K562 (cell line): Measurements from ENCODE around the gene RCC1. TPM values are rescaled to one million over a fixed set of nuclear protein-coding genes. Genes with fewer than 3 reads are reported as not detected.

Experiments
- ATAC-seq: fragments of 200-7000 bp; cut with Tn5 transposase; 3 replicates; pipeline ENCODE4 v1.9.1; 2020; ENCODE audit warnings: moderate library complexity
- BruUV-seq: library from RNA; stranded (reverse); fragments of 400-500 nt; replicated peaks from 2 replicates; lab custom pipeline; 2021; lab: Mats Ljungman, UMichigan
- CTCF ChIA-PET: fragments of 300-600 bp; formaldehyde crosslinking; extraction: SDS; loops from one replicate; lab custom pipeline; 2021; ENCODE audit warnings: low intra/inter-chr PET ratio; lab: Yijun Ruan, JAX
- POLR2A ChIA-PET: fragments of 300-600, 350-650 bp; sonication (Branson Sonifier 250); formaldehyde crosslinking; extraction: SDS; loops from one replicate; lab custom pipeline; 2021; ENCODE audit warnings: antibody characterized with exemption, inconsistent platforms; lab: Yijun Ruan, JAX
- DNase-seq, 4 experiments: peaks; one replicate each; pipeline versions ENCODE4 v3.0.0 to v3.0.0-alpha.2; 2011 to 2018; ENCODE audit warnings: low spot score in 3 of 4, mixed read lengths in 3 of 4; ENCODE audit errors: extremely low read depth in 1 of 4
- FAIRE-seq: peaks from 2 replicates; lab custom pipeline; 2011; peaks lifted over from hg19 to GRCh38; lab: Jason Lieb, UNC
- H2AFZ ChIP-seq: 2 replicates; pipeline ENCODE4 v1.6.0; 2011; ENCODE audit warnings: low read depth, low read length, control low read depth, inconsistent platforms
- H3K27ac ChIP-seq: fragments of 200-600 bp; 3 replicates; pipeline ENCODE4 v1.8.0; 2011; ENCODE audit warnings: low read depth, mild to moderate bottlenecking, control low read depth, inconsistent platforms, low read length, moderate library complexity, mixed read lengths; ENCODE audit errors: extremely low read depth
- H3K27me3 ChIP-seq, 2 experiments: fragments of 300-600 bp in 1 of 2; 2 replicates in 1 of 2; 3 replicates in 1 of 2; pipeline versions ENCODE4 v1.6.0 to v1.8.0; 2011; ENCODE audit warnings: inconsistent platforms in 2 of 2, low read length in 2 of 2, mild to moderate bottlenecking in 1 of 2, mixed read lengths in 1 of 2, moderate library complexity in 1 of 2; ENCODE audit not compliant: control insufficient read depth in 2 of 2, insufficient read depth in 2 of 2
- H3K36me3 ChIP-seq: fragments of 300-600 bp; 3 replicates; pipeline ENCODE4 v1.8.0; 2011; ENCODE audit warnings: mild to moderate bottlenecking, low read length, inconsistent platforms; ENCODE audit not compliant: control insufficient read depth, insufficient read depth
- H3K4me1 ChIP-seq, 2 experiments: fragments of 200-600 bp in 1 of 2; replicated peaks in 1 of 2; 2 replicates in 1 of 2; 3 replicates in 1 of 2; pipeline versions ENCODE4 v1.5.1 to v1.8.0; 2011; ENCODE audit warnings: inconsistent platforms in 2 of 2, low read length in 2 of 2, mild to moderate bottlenecking in 1 of 2, mixed read lengths in 1 of 2, moderate library complexity in 1 of 2; ENCODE audit not compliant: control insufficient read depth in 2 of 2, insufficient read depth in 2 of 2
- H3K4me2 ChIP-seq: 2 replicates; pipeline ENCODE4 v1.6.1; 2011; ENCODE audit warnings: low read length, control low read depth, inconsistent platforms, mixed read lengths; ENCODE audit not compliant: insufficient read depth
- H3K4me3 ChIP-seq: fragments of 200-600 bp; sonication (generic), shearing (Covaris generic); 2 replicates; pipeline ENCODE4 v1.5.1; 2016; ENCODE audit warnings: control low read depth, inconsistent platforms
- H3K79me2 ChIP-seq: fragments of 200-600 bp; 3 replicates; pipeline ENCODE4 v1.8.0; 2011; ENCODE audit warnings: low read length, inconsistent platforms; ENCODE audit not compliant: control insufficient read depth, insufficient read depth
- H3K9ac ChIP-seq, 2 experiments: 2 replicates each; pipeline versions ENCODE4 v1.6.0 to v1.6.1; 2011; ENCODE audit warnings: low read depth in 2 of 2, low read length in 2 of 2, control low read depth in 1 of 2, inconsistent platforms in 1 of 2, mild to moderate bottlenecking in 1 of 2, mixed read lengths in 1 of 2; ENCODE audit not compliant: insufficient read depth in 1 of 2
- H3K9me1 ChIP-seq: one replicate; pipeline ENCODE4 v1.6.0; 2011; ENCODE audit warnings: inconsistent platforms, mild to moderate bottlenecking, low read length, moderate library complexity; ENCODE audit not compliant: control insufficient read depth, insufficient read depth
- H3K9me3 ChIP-seq: replicated peaks from 2 replicates; pipeline ENCODE4 v1.5.1; 2011; ENCODE audit warnings: low read depth, low read length, inconsistent platforms; ENCODE audit not compliant: control insufficient read depth, insufficient read depth
- H4K20me1 ChIP-seq: replicated peaks from 2 replicates; pipeline ENCODE4 v1.6.1; 2011; ENCODE audit warnings: low read length, inconsistent platforms, mixed read lengths; ENCODE audit not compliant: control insufficient read depth, insufficient read depth
- ELF4 ChIP-seq: fragments of 450-650 bp; formaldehyde crosslinking; IDR thresholded peaks from 2 replicates; pipeline ENCODE4 v1.4.0; 2022; ENCODE audit warnings: missing genetic modification characterization
- POLR2A ChIP-seq: fragments of 450-650 bp; conservative IDR thresholded peaks from 2 replicates; pipeline ENCODE4 v1.6.1; 2016
- POLR2AphosphoS2 ChIP-seq: IDR thresholded peaks from 2 replicates; pipeline ENCODE4 v1.6.1; 2012; ENCODE audit warnings: low read length, improper control_type of control experiment
- SIN3A ChIP-seq, 2 experiments: fragments of 150-350 bp in 1 of 2; IDR thresholded peaks; 2 replicates each; pipeline ENCODE4 v1.6.1; 2011 to 2016; ENCODE audit warnings: borderline replicate concordance in 2 of 2, low read depth in 2 of 2, low read length in 2 of 2, mild to moderate bottlenecking in 2 of 2, moderate library complexity in 2 of 2; ENCODE audit not compliant: control insufficient read depth in 1 of 2
- SMAD4 ChIP-seq: fragments of 250-450 bp; sonication (Bioruptor Pico); conservative IDR thresholded peaks from 2 replicates; pipeline ENCODE4 v1.8.0; 2021; ENCODE audit warnings: inconsistent platforms, mild to moderate bottlenecking, moderate library complexity
- SNIP1 ChIP-seq: fragments of 450-650 bp; IDR thresholded peaks from 2 replicates; pipeline ENCODE4 v1.7.1; 2017; ENCODE audit warnings: low read depth, mild to moderate bottlenecking
- THRB ChIP-seq: fragments of 450-650 bp; formaldehyde crosslinking; conservative IDR thresholded peaks from 2 replicates; pipeline ENCODE4 v1.4.0; 2022; ENCODE audit warnings: mild to moderate bottlenecking, missing genetic modification characterization
- ZFP36 ChIP-seq: fragments of 150-350 bp; IDR thresholded peaks from 2 replicates; pipeline ENCODE4 v1.6.1; 2018; ENCODE audit warnings: low read length, low read depth; ENCODE audit not compliant: partially characterized antibody
- ZNF232 ChIP-seq: sonication (generic); formaldehyde crosslinking; IDR thresholded peaks from 2 replicates; pipeline ENCODE4 v1.8.0; 2022; ENCODE audit warnings: mild to moderate bottlenecking, missing genetic modification reagents
- ZNF766 ChIP-seq: fragments of 200-800 bp; sonication (Bioruptor generic); conservative IDR thresholded peaks from 2 replicates; pipeline ENCODE4 v1.6.1; 2016; ENCODE audit warnings: missing genetic modification characterization, missing compliant biosample characterization
- WGBS: fragments of 100-300 bp; shearing (Covaris generic); methylation state at CpG from one replicate; pipeline ENCODE4 v1.1.6; 2016; ENCODE audit warnings: low coverage, mixed read lengths; ENCODE audit not compliant: insufficient coverage; ENCODE audit errors: missing lambda C conversion rate; 5-methylcytosine and 5-hydroxymethylcytosine counted together
- in situ Hi-C: fragments of 300-500 bp; cut with MboI; formaldehyde crosslinking; loops from 4 replicates; pipeline ENCODE4 v1.15.0; 2018; ENCODE audit warnings: inconsistent platforms, mixed read lengths
- intact Hi-C: fragments of 100-400 bp; cut with micrococcal nuclease; formaldehyde crosslinking; loops from 2 replicates; pipeline ENCODE4 v1.14.2; 2022
- polyA plus RNA-seq, 8 experiments: library from polyadenylated mRNA; depleted of rRNA in 4 of 8; stranded (reverse) in 5 of 8; unstranded in 3 of 8; fragments of >200 nt; fragmentation: Nextera tagmentation in 2 of 8; fragmentation: Illumina TruSeq in 1 of 8; extraction: Ambion mirVana in 2 of 8; extraction: Trizol in 1 of 8; gene quantifications; 2 replicates each; pipeline versions ENCODE4 v1.2.1 to v1.2.3, GENCODE V29; 2011 to 2014; ENCODE audit warnings: inconsistent platforms in 1 of 8, missing spikeins in 1 of 8
- total RNA-seq, 7 experiments: library from RNA; depleted of rRNA in 6 of 7; stranded (reverse); fragments of >200 nt in 6 of 7; fragmentation: Illumina TruSeq in 2 of 7; extraction: Trizol in 2 of 7; gene quantifications; 2 replicates each; pipeline versions ENCODE4 v1.2.1 to v1.2.3, GENCODE V29; 2011 to 2021; ENCODE audit warnings: low replicate concordance in 1 of 7

The RCC1 gene
- total and polyA plus RNA-seq, 9 of the 15 experiments (the other 6 are each of a cell fraction or from before 2014, with no cell fraction given) = 16.4 to 202 (median 107) TPM

GRCh38 chr1:28579401-28579800, 73.6 kb downstream of the RCC1 start:
- Histone ChIP-seq H3K9me1 (peaks cover 11% of the 10 kb centered on the region), H3K79me2 (peaks cover 42% of the 10 kb centered on the region), H3K4me3 (peak overlapping the region; percentile 81; the same call in 1 of the 2 replicates), H3K9me3 (no peaks in the 10 kb centered on the region), H3K27ac (peak overlapping the region; percentile 77), H3K36me3 (peaks cover 55% of the 10 kb centered on the region), H3K27me3 (no peaks in the 10 kb centered on the region), H2AFZ (no peak overlapping the region), H3K4me2 (peak overlapping the region; percentile 97), H3K9ac (peak overlapping the region; percentile 83 to 97), H4K20me1 (peaks cover 33% of the 10 kb centered on the region), H3K4me1 (peaks cover 18 to 24% of the 10 kb centered on the region in 2 experiments; a peak in 4 of 5 replicates)
- FAIRE-seq (no peak), DNase-seq (peak in 1 of 4 experiments; percentile 13), ATAC-seq (no peak)
- 0 out of 2 replicates have a peak, but pooled peaks have one; percentile 25 for TF ChIP-seq THRB (CRISPR knock-in tag)
- peak; percentile 6; the same call in 1 of the 2 replicates for TF ChIP-seq POLR2A
- TF ChIP-seq ELF4 (CRISPR knock-in tag) = peak; percentile 29; the same call in 1 of the 2 replicates
- TF ChIP-seq SNIP1 = no peak
- peak in 1 of 2 experiments; percentile 46; a peak in 1 of 4 replicates for TF ChIP-seq SIN3A (IDR thresholded peaks at IDR 0.05; ENCODE audit: borderline replicate concordance in 2 of 2, control insufficient read depth in 1 of 2, low read depth in 2 of 2, low read length in 2 of 2)
- TF ChIP-seq SMAD4 (CRISPR knock-in tag) = no peak
- peak; percentile 34; the same call in 1 of the 2 replicates for TF ChIP-seq POLR2AphosphoS2
- no peak for TF ChIP-seq ZFP36
- TF ChIP-seq ZNF766 (CRISPR knock-in tag) = no peak
- no peak for TF ChIP-seq ZNF232 (CRISPR knock-in tag)
- intact Hi-C loops (no loop called here), in situ Hi-C loops (no loop called here)
- ChIA-PET POLR2A (interaction anchor here (0.6 to 7.5 kb wide), 23 partner anchors 9 to 1054 kb away, joined by 3 to 201 read pairs (median 6); partner anchors contain the start of genes PHACTR4, RCC1, RNU11 and TRNAU1AP), CTCF (no interaction called here)
- WGBS = 64% methylated on average over 1 of the region's 1 CpG
- BruUV-seq = no TSS peak
